ENCODE data around the gene SST.

DNA sequence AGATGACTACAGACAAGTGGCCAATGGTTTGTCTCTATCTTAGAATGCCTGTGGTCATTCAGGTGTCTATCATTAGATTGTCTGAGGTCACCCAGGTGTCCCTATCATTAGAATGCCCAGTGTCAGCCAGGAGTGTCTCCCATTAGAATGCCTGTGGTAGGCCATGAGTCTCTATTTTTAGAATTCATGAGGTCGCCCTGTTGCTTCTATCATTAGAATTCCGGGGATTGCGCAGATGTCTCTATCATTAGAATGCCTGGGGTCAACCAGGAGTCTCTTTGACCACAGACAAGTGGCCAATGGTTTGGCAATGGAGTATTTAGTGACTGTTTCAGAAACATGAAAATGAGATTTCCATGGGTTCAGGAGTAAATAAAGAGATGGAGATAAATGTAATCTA is 24.6 kb upstream of the SST start:
- TF ChIP-seq, protein P1, sequence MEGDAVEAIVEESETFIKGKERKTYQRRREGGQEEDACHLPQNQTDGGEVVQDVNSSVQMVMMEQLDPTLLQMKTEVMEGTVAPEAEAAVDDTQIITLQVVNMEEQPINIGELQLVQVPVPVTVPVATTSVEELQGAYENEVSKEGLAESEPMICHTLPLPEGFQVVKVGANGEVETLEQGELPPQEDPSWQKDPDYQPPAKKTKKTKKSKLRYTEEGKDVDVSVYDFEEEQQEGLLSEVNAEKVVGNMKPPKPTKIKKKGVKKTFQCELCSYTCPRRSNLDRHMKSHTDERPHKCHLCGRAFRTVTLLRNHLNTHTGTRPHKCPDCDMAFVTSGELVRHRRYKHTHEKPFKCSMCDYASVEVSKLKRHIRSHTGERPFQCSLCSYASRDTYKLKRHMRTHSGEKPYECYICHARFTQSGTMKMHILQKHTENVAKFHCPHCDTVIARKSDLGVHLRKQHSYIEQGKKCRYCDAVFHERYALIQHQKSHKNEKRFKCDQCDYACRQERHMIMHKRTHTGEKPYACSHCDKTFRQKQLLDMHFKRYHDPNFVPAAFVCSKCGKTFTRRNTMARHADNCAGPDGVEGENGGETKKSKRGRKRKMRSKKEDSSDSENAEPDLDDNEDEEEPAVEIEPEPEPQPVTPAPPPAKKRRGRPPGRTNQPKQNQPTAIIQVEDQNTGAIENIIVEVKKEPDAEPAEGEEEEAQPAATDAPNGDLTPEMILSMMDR (IDR thresholded peaks at IDR 0.05) = no peak
- TF ChIP-seq POLR2A (IDR thresholded peaks at IDR 0.05) = no peak
